Astrocyte (in vitro differentiated cells and primary cell): ENCODE data around the gene CPA2. TPM values are rescaled to one million over a fixed set of nuclear protein-coding genes. Genes with fewer than 3 reads are reported as not detected.

Experiments
- DNase-seq: peaks from one replicate; pipeline ENCODE4 v3.0.0-alpha.2; 2010; ENCODE audit warnings: low read depth
- FAIRE-seq: peaks from 2 replicates; lab custom pipeline; 2011; peaks lifted over from hg19 to GRCh38; lab: Jason Lieb, UNC
- H2AFZ ChIP-seq: 2 replicates; pipeline ENCODE4 v1.6.0; 2012; ENCODE audit warnings: low read depth, low read length, inconsistent platforms
- H3K27ac ChIP-seq: 2 replicates; pipeline ENCODE4 v1.5.1; 2011; ENCODE audit warnings: low read depth, low read length, inconsistent platforms
- H3K27me3 ChIP-seq: 2 replicates; pipeline ENCODE4 v1.6.0; 2011; ENCODE audit warnings: low read length, inconsistent platforms; ENCODE audit not compliant: insufficient read depth
- H3K36me3 ChIP-seq: 2 replicates; pipeline ENCODE4 v1.5.1; 2011; ENCODE audit warnings: low read length, inconsistent platforms; ENCODE audit not compliant: insufficient read depth
- H3K4me1 ChIP-seq: 2 replicates; pipeline ENCODE4 v1.5.1; 2011; ENCODE audit warnings: low read length, inconsistent platforms; ENCODE audit not compliant: insufficient read depth
- H3K4me2 ChIP-seq: 2 replicates; pipeline ENCODE4 v1.6.0; 2012; ENCODE audit warnings: low read length, inconsistent platforms
- H3K4me3 ChIP-seq: 2 replicates; pipeline ENCODE4 v1.5.1; 2011; ENCODE audit warnings: low read depth, mild to moderate bottlenecking, low read length, inconsistent platforms; ENCODE audit not compliant: insufficient read depth
- H3K79me2 ChIP-seq: 2 replicates; pipeline ENCODE4 v1.6.0; 2012; ENCODE audit warnings: mild to moderate bottlenecking, low read length, inconsistent platforms; ENCODE audit not compliant: insufficient read depth
- H3K9ac ChIP-seq: 2 replicates; pipeline ENCODE4 v1.6.0; 2012; ENCODE audit warnings: mild to moderate bottlenecking, low read length, inconsistent platforms
- H3K9me3 ChIP-seq: 2 replicates; pipeline ENCODE4 v1.5.1; 2012; ENCODE audit warnings: low read depth, mild to moderate bottlenecking, low read length, inconsistent platforms; ENCODE audit not compliant: insufficient read depth
- H4K20me1 ChIP-seq: 2 replicates; pipeline ENCODE4 v1.6.0; 2012; ENCODE audit warnings: low read length, inconsistent platforms; ENCODE audit not compliant: insufficient read depth
- H3K27ac Mint-ChIP-seq: one replicate; pipeline ENCODE4 v1.8.0; 2021; ENCODE audit warnings: mild to moderate bottlenecking, mixed read lengths; ENCODE audit not compliant: unreplicated experiment
- H3K27me3 Mint-ChIP-seq: one replicate; pipeline ENCODE4 v1.8.0; 2021; ENCODE audit warnings: low read depth, mixed read lengths; ENCODE audit not compliant: unreplicated experiment
- H3K36me3 Mint-ChIP-seq: one replicate; pipeline ENCODE4 v1.8.0; 2021; ENCODE audit warnings: low read depth, mixed read lengths; ENCODE audit not compliant: unreplicated experiment
- H3K4me1 Mint-ChIP-seq: one replicate; pipeline ENCODE4 v1.8.0; 2021; ENCODE audit warnings: low read depth, mixed read lengths; ENCODE audit not compliant: unreplicated experiment
- H3K4me3 Mint-ChIP-seq: one replicate; pipeline ENCODE4 v1.8.0; 2021; ENCODE audit warnings: mild to moderate bottlenecking, moderate library complexity, mixed read lengths; ENCODE audit not compliant: unreplicated experiment
- H3K9me3 Mint-ChIP-seq: one replicate; pipeline ENCODE4 v1.8.0; 2021; ENCODE audit warnings: mild to moderate bottlenecking, mixed read lengths; ENCODE audit not compliant: unreplicated experiment
- EZH2 ChIP-seq: IDR thresholded peaks from 2 replicates; pipeline ENCODE4 v1.6.1; 2012; ENCODE audit warnings: mild to moderate bottlenecking, low read length, inconsistent platforms; ENCODE audit not compliant: insufficient read depth
- total RNA-seq: library from RNA; stranded (reverse); gene quantifications from 2 replicates; pipeline ENCODE4 v1.2.1, GENCODE V29; 2021
- TF ChIP-seq, protein P1 (sequence below): IDR thresholded peaks from 2 replicates; pipeline ENCODE4 v1.5.1; 2011; ENCODE audit warnings: low read depth, mild to moderate bottlenecking, inconsistent platforms, low read length, moderate library complexity; ENCODE audit not compliant: insufficient read depth

Gene CPA2
- total RNA-seq, 1 donor from 2014 or later, result not detected

- Mint-ChIP-seq H3K27me3 (no peaks in the 10 kb centered on the region), H3K36me3 (no peaks in the 10 kb centered on the region), H3K9me3 (no peaks in the 10 kb centered on the region), H3K4me1 (no peaks in the 10 kb centered on the region), H3K27ac (no peak overlapping the region), H3K4me3 (no peak overlapping the region)
- Histone ChIP-seq H3K9ac (no peak overlapping the region), H4K20me1 (no peaks in the 10 kb centered on the region), H3K4me1 (no peaks in the 10 kb centered on the region), H3K27ac (no peak overlapping the region), H3K4me3 (no peak overlapping the region), H3K79me2 (no peaks in the 10 kb centered on the region), H3K27me3 (no peaks in the 10 kb centered on the region), H3K36me3 (no peaks in the 10 kb centered on the region), H3K9me3 (no peaks in the 10 kb centered on the region), H3K4me2 (no peak overlapping the region), H2AFZ (no peak overlapping the region)
- DNase-seq, result no peak
- FAIRE-seq, result no peak
- TF ChIP-seq, protein P1, sequence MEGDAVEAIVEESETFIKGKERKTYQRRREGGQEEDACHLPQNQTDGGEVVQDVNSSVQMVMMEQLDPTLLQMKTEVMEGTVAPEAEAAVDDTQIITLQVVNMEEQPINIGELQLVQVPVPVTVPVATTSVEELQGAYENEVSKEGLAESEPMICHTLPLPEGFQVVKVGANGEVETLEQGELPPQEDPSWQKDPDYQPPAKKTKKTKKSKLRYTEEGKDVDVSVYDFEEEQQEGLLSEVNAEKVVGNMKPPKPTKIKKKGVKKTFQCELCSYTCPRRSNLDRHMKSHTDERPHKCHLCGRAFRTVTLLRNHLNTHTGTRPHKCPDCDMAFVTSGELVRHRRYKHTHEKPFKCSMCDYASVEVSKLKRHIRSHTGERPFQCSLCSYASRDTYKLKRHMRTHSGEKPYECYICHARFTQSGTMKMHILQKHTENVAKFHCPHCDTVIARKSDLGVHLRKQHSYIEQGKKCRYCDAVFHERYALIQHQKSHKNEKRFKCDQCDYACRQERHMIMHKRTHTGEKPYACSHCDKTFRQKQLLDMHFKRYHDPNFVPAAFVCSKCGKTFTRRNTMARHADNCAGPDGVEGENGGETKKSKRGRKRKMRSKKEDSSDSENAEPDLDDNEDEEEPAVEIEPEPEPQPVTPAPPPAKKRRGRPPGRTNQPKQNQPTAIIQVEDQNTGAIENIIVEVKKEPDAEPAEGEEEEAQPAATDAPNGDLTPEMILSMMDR, result no peak
- TF ChIP-seq EZH2, result no peak
These were observed 70.8 kb downstream of the CPA2 start for GRCh38 chr7:130337410-130337971.

DNA sequence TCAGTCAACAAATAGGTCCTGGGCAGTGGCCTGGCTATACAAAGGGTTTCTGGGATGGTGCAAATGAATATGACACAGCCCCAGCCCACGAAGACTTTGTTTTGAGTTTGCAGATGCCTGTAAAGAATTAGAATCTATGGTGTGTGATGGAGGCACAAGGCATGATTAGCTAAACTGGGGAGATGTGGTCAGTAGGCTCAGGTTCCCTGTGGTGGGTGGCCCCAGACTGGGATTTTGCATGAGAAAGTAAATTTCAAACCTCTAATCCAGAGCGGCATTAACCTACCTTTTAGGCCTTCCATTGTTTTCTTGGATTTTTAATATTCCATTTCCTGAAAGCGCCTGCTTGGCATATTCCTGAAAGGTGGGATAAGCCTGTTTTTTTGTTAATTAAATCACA, 71.6 kb downstream of the CPA2 start:
- DNase-seq (no peak), FAIRE-seq (no peak)
- Mint-ChIP-seq H3K36me3 (no peaks in the 10 kb centered on the region), H3K4me1 (no peaks in the 10 kb centered on the region), H3K27me3 (no peaks in the 10 kb centered on the region), H3K4me3 (no peak overlapping the region), H3K9me3 (no peaks in the 10 kb centered on the region), H3K27ac (no peak overlapping the region)
- Histone ChIP-seq H3K79me2 (no peaks in the 10 kb centered on the region), H3K27ac (no peak overlapping the region), H3K4me2 (no peak overlapping the region), H3K27me3 (no peaks in the 10 kb centered on the region), H3K9me3 (no peaks in the 10 kb centered on the region), H3K9ac (no peak overlapping the region), H3K4me1 (no peaks in the 10 kb centered on the region), H2AFZ (no peak overlapping the region), H3K4me3 (no peak overlapping the region), H3K36me3 (no peaks in the 10 kb centered on the region), H4K20me1 (no peaks in the 10 kb centered on the region)
- no peak for TF ChIP-seq EZH2
- TF ChIP-seq, protein P1, result no peak

Other genes starting within 250 kb of the CPA2 start
- gene ZC3HC1, start 215.5 kb upstream of the CPA2 start, total RNA-seq, result 22.3 and 25.4 TPM in 2 replicates
- gene KLHDC10, start 196.3 kb upstream of the CPA2 start, total RNA-seq, result 33.2 and 40.3 TPM in 2 replicates
- 14.6 and 15.1 TPM in 2 replicates for gene TMEM209, start 61.5 kb upstream of the CPA2 start, total RNA-seq
- gene SSMEM1, start 59.0 kb upstream of the CPA2 start, total RNA-seq, result not detected in 2 replicates
- 98.6 and 111 TPM in 2 replicates for gene CPA4, start 26.3 kb downstream of the CPA2 start, total RNA-seq
- gene CPA5, start 78.0 kb downstream of the CPA2 start, total RNA-seq, result not detected in 2 replicates
- not detected in 2 replicates for gene CPA1, start 113.6 kb downstream of the CPA2 start, total RNA-seq
- 16.4 and 17.3 TPM in 2 replicates for gene CEP41, start 174.2 kb downstream of the CPA2 start, total RNA-seq
- gene MEST, start 225.2 kb downstream of the CPA2 start, total RNA-seq, result 170 and 214 TPM in 2 replicates